ENCODE data around the gene TRMU.
"Not testable (repeated sequence)": the region's sequence is repeated elsewhere in the genome, so short reads cannot be mapped to it uniquely, and the experiment has no call there.

Gene TRMU

GRCh38 chr22:46300491-46300890 lies 35.0 kb upstream of the TRMU start:
- no peak for DNase-seq (ENCODE audit: low read depth, low spot score)

- no peak for DNase-seq (ENCODE audit: low read depth, low spot score)
Observed at GRCh38 chr22:46303347-46303965, 32.1 kb upstream of the TRMU start.

- DNase-seq (ENCODE audit: low read depth, low spot score), result no peak
Observed at GRCh38 chr22:46308283-46308988, 27.1 kb upstream of the TRMU start.

- DNase-seq (ENCODE audit: low read depth, low spot score), result no peak
Observed at GRCh38 chr22:46309526-46310085, 25.9 kb upstream of the TRMU start.

GRCh38 chr22:46312056-46312455 lies 23.5 kb upstream of the TRMU start:
- DNase-seq (ENCODE audit: low read depth, low spot score), result no peak

GRCh38 chr22:46312848-46313247 lies 22.7 kb upstream of the TRMU start:
- DNase-seq (ENCODE audit: low read depth, low spot score), result not testable (repeated sequence)

GRCh38 chr22:46315976-46316375 lies 19.5 kb upstream of the TRMU start:
- no peak for DNase-seq (ENCODE audit: low read depth, low spot score)

GRCh38 chr22:46317646-46318045 lies 17.9 kb upstream of the TRMU start:
- no peak for DNase-seq (ENCODE audit: low read depth, low spot score)

GRCh38 chr22:46318576-46318975 lies 16.9 kb upstream of the TRMU start:
- no peak for DNase-seq (ENCODE audit: low read depth, low spot score)

- no peak for DNase-seq (ENCODE audit: low read depth, low spot score)
Observed at GRCh38 chr22:46319319-46319718, 16.2 kb upstream of the TRMU start.

- no peak for DNase-seq (ENCODE audit: low read depth, low spot score)
Observed at GRCh38 chr22:46320166-46320710, 15.3 kb upstream of the TRMU start.

- DNase-seq (ENCODE audit: low read depth, low spot score), result no peak
Observed at GRCh38 chr22:46320716-46321386, 14.7 kb upstream of the TRMU start.

- no peak for DNase-seq (ENCODE audit: low read depth, low spot score)
Observed at GRCh38 chr22:46322711-46323110, 12.8 kb upstream of the TRMU start.

GRCh38 chr22:46323162-46323561 lies 12.4 kb upstream of the TRMU start:
- no peak for DNase-seq (ENCODE audit: low read depth, low spot score)

- no peak for DNase-seq (ENCODE audit: low read depth, low spot score)
Observed at GRCh38 chr22:46326066-46326680, 9.3 kb upstream of the TRMU start.

- DNase-seq (ENCODE audit: low read depth, low spot score), result no peak
Observed at GRCh38 chr22:46327691-46328465, 7.6 kb upstream of the TRMU start.

GRCh38 chr22:46328797-46329196 lies 6.7 kb upstream of the TRMU start:
- no peak for DNase-seq (ENCODE audit: low read depth, low spot score)

- DNase-seq (ENCODE audit: low read depth, low spot score), result no peak
Observed at GRCh38 chr22:46329616-46330015, 5.9 kb upstream of the TRMU start.

- no peak for DNase-seq (ENCODE audit: low read depth, low spot score)
Observed at GRCh38 chr22:46330426-46330825, 5.1 kb upstream of the TRMU start.

- DNase-seq (ENCODE audit: low read depth, low spot score), result no peak
Observed at GRCh38 chr22:46331496-46331895, 4.0 kb upstream of the TRMU start.

All from smooth muscle cell of the brain vasculature (primary cell).